AG04449 (cell line): ENCODE data around the gene STRIP2.
"Not testable (repeated sequence)": the region's sequence is repeated elsewhere in the genome, so short reads cannot be mapped to it uniquely, and the experiment has no call there.

Experiments used
- CTCF ChIA-PET: fragments of 350-600 bp; formaldehyde crosslinking; extraction: SDS; loops from one replicate; lab custom pipeline; 2021; ENCODE audit warnings: antibody characterized with exemption; lab: Yijun Ruan, JAX
- POLR2A ChIA-PET: fragments of 400-600, 350-600 bp; formaldehyde crosslinking; extraction: SDS; loops from one replicate; lab custom pipeline; 2020; ENCODE audit warnings: antibody characterized with exemption, inconsistent platforms; lab: Yijun Ruan, JAX
- DNase-seq: peaks from one replicate; pipeline ENCODE4 v3.0.0-alpha.2; 2010; ENCODE audit warnings: low read depth, low spot score
- H3K4me3 ChIP-seq: 2 replicates; pipeline ENCODE4 v1.5.1; 2011; ENCODE audit warnings: low read depth, mild to moderate bottlenecking, control low read depth, low read length
- CTCF ChIP-seq: IDR thresholded peaks from one replicate; pipeline ENCODE4 v1.5.1; 2011; ENCODE audit warnings: mild to moderate bottlenecking, moderate library complexity, low read length, control low read depth, inconsistent platforms; ENCODE audit not compliant: insufficient read depth; ENCODE audit errors: missing control alignments

Gene STRIP2

GRCh38 chr7:129523924-129524323 lies 89.7 kb downstream of the STRIP2 start:
- POLR2A ChIA-PET: no interaction called here
- no peak overlapping the region for H3K4me3 ChIP-seq
- CTCF ChIA-PET: interaction anchor here (0.9 kb wide), 1 partner anchor 70 kb away, joined by 3 read pairs; no protein-coding TSS in a partner anchor
- no peak for DNase-seq
- no peak for TF ChIP-seq CTCF

GRCh38 chr7:129524405-129524804 lies 90.2 kb downstream of the STRIP2 start:
- DNase-seq, POLR2A ChIA-PET: not testable (repeated sequence)
- CTCF ChIA-PET: interaction anchor here (0.6 to 0.9 kb wide), 2 partner anchors 70 to 175 kb away, joined by 3 read pairs; no protein-coding TSS in a partner anchor

GRCh38 chr7:129525225-129525862 lies 91.1 kb downstream of the STRIP2 start:
- ChIA-PET CTCF (no interaction called here), POLR2A (no interaction called here)
- DNase-seq: no peak
- TF ChIP-seq CTCF: no peak
- no peak overlapping the region for H3K4me3 ChIP-seq

More at GRCh38 chr7:129524405-129524804, 90.2 kb downstream of the STRIP2 start:
- not testable (repeated sequence) for H3K4me3 ChIP-seq

DNA sequence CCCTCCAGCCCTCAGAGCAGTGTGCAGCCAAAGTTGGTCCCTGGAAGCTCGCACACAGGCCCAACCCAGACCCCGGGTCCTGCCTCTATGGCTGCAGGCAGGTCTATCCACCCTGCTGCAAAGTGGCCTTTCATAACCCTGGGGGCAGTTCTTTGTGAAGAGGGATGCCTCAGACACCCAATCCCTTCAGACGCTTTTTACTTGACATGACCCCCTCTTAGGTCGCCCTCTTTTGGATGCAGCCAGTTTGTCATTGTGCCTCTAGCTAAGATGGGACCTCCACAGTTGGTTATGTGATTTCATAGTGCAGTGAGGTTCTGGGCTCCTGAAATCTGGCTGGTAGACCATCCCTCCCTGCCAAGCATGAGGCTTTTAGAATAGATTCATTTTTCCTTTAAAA lies 95.4 kb downstream of the STRIP2 start:
- H3K4me3 ChIP-seq: no peak overlapping the region
- TF ChIP-seq CTCF: no peak
- DNase-seq: no peak
- ChIA-PET CTCF (no interaction called here), POLR2A (no interaction called here)

- DNase-seq: no peak
- no peak overlapping the region for H3K4me3 ChIP-seq
- ChIA-PET POLR2A (no interaction called here), CTCF (no interaction called here)
- no peak for TF ChIP-seq CTCF
Observed at GRCh38 chr7:129530795-129531391, 96.7 kb downstream of the STRIP2 start.

DNA sequence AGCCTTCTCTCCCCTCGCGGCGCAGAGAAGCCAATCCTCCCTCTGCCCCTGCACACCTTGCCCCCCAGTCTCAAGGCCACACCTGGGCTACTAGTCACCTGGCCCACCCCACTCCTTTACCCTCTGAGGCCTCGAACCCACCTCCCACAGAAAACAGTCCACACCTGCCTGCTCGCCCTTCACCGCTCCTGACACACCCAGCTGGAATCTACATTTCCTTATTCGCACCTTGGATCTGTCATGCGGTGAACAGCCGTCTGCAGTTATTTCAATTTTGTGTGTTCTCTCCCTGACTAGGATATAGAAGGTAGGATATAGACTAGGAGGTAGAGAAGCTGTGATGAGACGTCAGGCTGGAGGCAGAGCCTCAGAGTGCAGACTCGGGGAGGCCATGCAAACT lies 97.5 kb downstream of the STRIP2 start:
- ChIA-PET POLR2A (no interaction called here), CTCF (no interaction called here)
- H3K4me3 ChIP-seq: no peak overlapping the region
- TF ChIP-seq CTCF: no peak
- DNase-seq: no peak

DNA sequence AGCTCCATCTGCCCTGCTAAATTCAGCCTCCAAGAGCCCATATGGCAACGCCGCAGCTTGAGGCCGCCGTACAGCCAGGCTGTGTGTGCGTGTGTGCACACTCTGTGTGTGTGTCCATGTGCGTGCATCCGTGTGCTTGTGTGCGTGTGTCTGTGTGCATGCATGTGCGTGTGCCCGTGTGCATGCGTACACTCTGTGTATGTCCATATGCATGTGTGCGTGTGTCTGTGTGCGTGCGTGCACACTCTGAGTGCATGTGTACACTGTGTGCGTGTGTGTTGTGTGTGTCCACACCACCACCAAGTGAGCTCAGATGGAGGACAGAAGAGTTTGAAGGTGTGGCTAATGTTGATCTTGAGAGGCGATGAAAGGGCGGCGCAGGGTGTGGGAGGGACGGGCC lies 98.1 kb downstream of the STRIP2 start:
- no peak for TF ChIP-seq CTCF
- POLR2A ChIA-PET: no interaction called here
- CTCF ChIA-PET: no interaction called here
- no peak for DNase-seq
- H3K4me3 ChIP-seq: no peak overlapping the region

- POLR2A ChIA-PET, DNase-seq, CTCF ChIA-PET: not testable (repeated sequence)
Observed at GRCh38 chr7:129534558-129535274, 100.5 kb downstream of the STRIP2 start.

More at GRCh38 chr7:129534558-129535274, 100.5 kb downstream of the STRIP2 start:
- H3K4me3 ChIP-seq: not testable (repeated sequence)
